NCI-H1436 (cell line): Measurements from ENCODE around the gene RPL9.
"Not testable (repeated sequence)": the region's sequence is repeated elsewhere in the genome, so short reads cannot be mapped to it uniquely, and the experiment has no call there.

Experiments used
- DNase-seq: peaks from one replicate; lab custom pipeline; 2025; lab: John Stamatoyannopoulos, UW

The RPL9 gene

GRCh38 chr4:39425297-39425696 is 33.4 kb downstream of the RPL9 start:
- DNase-seq, result not testable (repeated sequence)

GRCh38 chr4:39422247-39422646 is 36.5 kb downstream of the RPL9 start:
- DNase-seq, result no peak

GRCh38 chr4:39415678-39416283 is 42.9 kb downstream of the RPL9 start:
- DNase-seq, result no peak

GRCh38 chr4:39411561-39411960 is 47.2 kb downstream of the RPL9 start:
- DNase-seq, result not testable (repeated sequence)

- DNase-seq, result no peak
Measured at GRCh38 chr4:39410415-39410814, 48.3 kb downstream of the RPL9 start.

- DNase-seq, result no peak
Measured at GRCh38 chr4:39407584-39407885, 51.2 kb downstream of the RPL9 start.

- no peak for DNase-seq
Measured at GRCh38 chr4:39406763-39407583, 51.7 kb downstream of the RPL9 start, which contains the start of gene KLB. KLB (plus strand) TSS chr4:39406930; CDS start chr4:39406950, 20 bp downstream.
